HG03196 (cell line): ENCODE results near the gene SLC25A21.
"Not testable (repeated sequence)": the region's sequence is repeated elsewhere in the genome, so short reads cannot be mapped to it uniquely, and the experiment has no call there.

Experiments used
- ATAC-seq: cut with Tn5 transposase; IDR thresholded peaks from one replicate; pipeline ENCODE4 v1.9.1; 2021; ENCODE audit not compliant: unreplicated experiment

Gene SLC25A21

DNA sequence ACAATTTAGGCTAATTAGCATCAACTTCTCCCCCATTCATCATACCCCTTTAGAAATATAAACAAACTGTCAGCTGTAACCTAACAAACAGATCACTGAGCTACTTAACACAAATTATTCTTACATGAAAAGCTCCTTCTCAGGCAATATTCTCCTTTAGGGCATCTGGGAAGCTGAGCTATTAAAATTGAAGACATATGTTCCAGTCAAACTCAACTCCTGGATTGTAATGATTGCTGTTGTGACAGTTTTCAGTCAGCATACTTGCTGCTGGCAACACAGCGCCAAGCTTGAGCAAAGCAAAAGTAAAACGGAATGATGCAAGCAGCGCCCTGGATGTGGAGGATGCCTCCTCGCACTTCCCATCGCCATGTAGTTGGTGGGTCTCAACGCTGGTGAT is 82.4 kb downstream of the SLC25A21 start:
- no peak for ATAC-seq

DNA sequence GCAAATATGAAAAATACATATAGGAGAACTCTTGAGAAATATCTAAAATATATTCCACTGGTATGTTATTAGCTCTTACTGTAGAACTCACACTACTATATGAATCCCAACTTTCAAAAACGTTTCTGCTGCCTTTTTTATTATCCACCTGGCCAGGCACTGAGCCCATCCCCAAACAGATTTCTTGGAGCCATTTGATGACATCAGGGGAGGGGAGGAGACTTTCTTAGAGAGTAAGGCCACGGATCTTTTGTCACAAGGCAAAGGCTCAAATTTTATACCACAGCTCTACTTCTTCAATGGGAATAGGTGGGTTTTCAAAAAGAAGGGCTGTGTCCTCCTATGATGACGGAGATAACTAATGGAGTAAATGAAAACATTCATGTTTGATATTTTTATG is 83.0 kb downstream of the SLC25A21 start:
- no peak for ATAC-seq

DNA sequence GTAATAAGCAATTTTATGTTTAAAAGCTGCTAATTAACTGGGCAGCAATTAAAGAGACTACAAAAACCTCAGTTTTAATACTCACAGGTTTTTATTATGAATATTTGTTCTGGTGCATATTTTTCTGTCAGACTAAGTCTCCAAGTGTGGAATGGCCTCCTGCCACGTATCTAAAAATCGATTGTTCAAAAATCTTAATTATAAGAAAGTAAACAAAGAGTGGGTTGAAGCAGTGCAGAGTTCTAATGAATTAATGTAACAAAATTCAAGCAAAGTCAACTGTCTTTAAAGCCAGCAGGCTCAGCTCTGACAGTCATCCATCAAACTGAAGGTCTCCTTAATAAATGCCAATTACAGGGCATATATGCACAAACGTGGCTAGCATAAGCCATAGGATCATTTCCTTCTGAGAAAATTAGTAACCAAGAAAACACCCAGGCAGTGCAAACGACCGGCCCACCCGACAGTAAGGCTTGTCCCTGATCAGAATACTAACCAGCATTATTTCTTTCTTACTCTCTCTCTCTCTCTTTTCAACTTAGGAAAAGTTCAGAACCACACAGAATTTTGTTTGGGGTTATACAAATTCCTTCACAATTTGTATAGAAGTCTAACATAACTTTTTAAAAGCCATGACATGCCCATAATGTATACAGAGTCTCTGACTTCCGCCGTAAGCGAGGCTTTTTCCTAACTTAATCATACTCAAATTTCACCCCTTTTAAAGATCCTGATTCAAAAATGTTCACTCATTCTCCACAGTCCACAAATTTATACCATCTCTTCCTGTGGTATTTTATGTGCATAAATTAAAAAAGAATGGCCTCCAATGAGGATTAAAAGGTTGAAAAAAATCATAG is 83.8 kb downstream of the SLC25A21 start:
- no peak for ATAC-seq

DNA sequence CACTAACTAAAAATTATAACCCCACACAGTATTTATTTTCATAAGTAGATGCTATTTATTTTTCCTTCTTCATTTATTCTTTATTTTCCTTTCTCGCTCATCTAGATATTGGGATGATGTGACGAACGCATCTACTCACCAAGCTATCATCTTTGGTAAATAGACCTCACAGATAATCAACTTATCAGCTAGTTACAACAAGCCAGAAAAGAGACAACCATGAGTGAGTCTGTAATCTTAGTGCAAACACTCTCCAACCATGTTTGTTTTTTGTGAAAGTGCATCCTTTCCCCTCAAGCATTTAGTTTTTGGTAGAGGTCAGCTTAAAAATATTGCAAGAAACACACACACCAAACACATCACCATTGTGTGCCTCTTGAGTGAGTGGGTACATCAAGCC is 84.9 kb downstream of the SLC25A21 start:
- ATAC-seq = no peak

DNA sequence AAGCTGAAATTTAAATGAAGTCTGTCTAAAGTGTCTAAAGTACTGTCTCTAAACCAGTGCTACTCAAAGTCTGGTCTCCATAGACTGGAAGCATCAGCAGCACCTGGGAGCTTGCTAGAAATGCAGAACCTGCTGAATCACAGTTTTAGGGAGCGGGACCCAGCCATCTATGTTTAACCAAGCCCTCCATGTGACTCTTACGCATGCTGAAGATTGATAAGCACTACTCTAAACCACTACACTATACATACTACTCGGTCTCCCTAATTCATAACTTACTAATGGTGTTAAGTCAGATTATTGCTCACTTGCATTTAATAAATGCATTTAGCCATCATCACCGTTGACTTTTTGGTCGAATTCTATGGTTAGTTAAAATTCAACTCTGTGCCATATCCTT is 88.8 kb downstream of the SLC25A21 start:
- ATAC-seq = no peak

DNA sequence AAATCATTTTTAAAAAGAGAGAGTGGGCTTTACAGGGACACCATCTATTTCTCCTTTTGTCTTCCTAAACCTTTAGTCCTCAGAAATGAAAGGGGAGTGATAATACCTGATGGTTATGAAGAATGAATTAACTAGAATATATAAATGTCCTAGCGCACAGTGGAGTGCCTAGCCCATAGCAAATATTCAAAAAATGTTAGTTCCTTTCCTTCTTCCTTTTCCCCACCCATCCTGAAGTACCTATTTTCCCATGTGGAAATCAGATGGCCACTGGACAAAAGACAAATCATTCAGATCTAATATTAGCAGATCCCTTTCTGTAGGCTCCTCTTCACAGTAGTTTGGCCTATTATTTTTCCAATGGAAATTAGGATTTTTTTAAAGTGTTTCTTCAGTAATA is 90.0 kb downstream of the SLC25A21 start:
- ATAC-seq = no peak

DNA sequence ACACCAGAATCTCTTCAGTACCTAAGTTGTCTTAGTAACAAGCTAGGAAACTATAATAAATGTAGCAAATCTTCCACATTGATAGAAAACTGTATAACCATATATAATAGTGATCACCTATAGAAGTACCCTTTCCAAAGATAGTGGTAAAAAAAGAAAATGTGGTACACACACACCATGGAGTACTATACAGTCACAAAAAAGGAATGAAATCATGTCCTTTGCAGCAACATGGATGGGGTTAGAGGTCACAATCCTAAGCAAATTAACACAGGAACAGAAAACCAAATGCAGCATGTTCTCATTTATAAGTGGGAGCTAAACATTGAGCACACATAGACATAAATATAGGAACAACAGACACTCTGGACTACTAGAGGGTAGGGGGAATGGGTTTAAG is 90.5 kb downstream of the SLC25A21 start:
- no peak for ATAC-seq

DNA sequence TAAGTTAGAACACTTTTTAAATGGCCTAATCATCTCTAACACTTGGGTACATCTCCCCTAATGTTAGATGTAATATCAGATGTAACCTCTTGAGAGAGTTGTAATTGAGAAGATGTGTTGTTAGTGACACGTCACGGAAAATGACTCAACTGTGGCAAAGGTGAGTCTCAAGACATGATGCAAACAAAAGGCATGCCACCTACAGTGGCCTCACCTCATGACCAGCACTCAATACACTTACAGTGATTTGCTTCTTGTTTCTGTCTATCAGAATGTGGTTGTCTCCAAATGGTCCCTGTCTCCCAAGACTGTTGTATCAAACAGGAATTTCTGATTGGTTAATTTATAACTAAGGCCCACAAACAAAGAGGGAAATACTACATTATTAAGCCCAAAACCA is 91.2 kb downstream of the SLC25A21 start:
- ATAC-seq = no peak

DNA sequence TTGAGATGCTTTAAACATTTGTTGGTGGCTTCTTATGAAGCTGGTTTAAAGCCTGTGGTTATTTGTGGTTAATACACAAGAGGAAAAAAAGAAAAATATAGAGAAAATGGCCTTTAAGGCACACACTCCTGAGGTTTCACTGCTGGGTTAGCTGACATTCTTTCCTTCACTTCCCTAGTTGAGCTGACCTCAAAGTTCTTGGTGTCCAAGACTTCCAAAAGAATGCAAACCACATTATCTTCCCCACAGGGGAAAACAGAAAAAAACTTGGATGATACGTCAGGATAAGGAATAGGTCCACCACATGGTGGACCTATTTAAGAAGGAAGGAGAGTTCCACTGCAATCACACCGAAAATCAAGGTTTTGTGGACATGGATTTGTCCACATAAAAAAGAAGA is 94.3 kb downstream of the SLC25A21 start:
- ATAC-seq = no peak

DNA sequence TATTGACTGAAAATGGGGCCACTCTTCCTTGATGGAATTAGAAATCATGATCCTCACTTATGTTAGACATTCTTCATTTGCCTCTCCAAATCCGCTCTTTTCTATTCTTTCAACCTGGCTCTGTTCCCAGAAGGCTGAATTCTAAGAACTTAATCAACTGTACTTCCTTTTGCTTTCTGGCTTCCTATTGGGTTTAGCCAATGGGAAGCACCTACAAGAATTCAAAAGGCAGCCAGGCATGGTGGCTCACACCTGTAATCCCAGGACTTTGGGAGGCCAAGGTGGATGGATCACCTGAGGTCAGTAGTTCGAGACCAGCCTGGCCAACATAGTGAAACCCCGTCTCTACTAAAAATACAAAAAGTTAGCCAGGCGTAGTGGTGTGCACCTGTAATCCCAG is 98.1 kb downstream of the SLC25A21 start:
- not testable (repeated sequence) for ATAC-seq

DNA sequence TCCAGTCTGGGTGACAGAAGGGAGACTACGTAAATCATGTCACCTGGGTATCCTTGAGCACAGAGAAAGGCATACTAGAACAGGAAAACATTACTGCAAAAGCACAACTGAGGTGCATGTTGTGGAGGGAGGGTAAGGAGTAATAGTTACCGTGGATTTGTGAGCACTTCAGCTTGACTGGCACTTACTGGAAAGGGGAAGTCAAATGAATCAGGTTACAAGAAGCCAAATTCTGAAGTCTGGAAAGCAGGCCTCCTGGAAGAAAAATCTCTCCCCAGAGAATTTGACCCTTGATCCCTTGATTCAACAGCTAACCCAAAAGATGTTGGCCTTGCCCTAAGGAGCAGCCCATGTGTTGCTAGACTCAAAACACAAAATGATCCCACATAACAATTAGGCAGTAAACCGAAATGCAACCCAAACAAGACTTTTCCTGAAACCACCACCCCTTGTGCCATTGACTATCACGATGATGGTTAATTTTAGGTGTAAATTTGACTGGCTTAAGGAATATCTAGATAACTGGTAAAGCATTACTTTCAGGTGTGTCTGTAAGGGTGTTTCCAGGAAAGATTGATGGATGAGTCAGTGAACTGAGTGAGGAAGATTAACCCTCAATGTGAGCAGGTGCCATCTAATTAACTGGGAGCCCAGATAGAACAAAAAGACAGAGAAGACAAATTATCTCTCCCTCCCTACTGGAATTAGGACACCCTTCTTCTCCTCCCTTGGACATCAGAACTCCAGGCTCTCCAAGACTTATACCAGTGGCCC is 108.8 kb downstream of the SLC25A21 start:
- no peak for ATAC-seq

DNA sequence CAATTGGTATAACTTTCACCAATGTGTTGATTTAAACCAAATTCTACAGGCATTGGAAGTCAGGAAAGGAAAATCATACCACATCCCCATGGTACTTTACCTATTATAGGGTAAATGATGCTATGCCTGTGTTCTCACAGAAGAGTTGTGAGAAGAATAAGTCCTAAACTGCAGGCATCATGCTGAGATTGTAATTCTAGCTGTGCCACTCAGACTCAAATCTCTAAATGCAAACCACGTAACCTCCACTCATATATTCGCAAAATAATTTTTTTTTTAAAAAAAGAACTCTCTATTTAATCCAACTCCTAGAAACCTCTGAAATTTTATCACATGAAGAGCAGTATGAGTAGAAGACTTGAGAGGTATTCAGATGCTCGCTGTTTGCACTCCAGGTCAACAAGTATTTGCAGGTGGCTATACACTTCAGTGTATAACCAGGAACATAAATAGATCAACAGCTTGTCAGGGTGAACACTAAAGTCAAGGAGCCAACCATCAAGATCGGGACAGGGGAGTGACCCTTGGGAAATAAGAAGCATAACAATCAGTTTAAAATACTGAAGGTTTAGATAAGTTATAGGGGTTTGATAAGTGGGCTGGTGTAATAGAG is 110.1 kb downstream of the SLC25A21 start:
- no peak for ATAC-seq

DNA sequence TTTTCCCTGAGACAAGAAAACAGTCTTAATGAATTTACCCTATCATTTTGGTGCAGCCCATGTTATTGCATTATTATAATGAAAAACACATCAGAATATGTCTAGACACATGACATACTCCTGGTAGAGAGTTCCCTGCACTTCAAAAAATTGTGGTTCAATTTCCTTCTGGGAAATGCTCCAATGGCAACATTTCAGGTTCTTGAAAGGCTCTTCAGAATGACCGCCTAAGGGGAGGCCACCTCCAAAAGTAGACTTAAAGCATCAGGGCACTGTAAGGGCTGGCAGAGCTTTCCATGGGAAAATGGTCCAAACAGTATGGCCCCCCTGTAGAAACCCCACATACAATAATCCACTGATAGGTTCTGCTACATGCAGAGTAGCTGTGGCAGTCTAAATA is 110.7 kb downstream of the SLC25A21 start:
- no peak for ATAC-seq

DNA sequence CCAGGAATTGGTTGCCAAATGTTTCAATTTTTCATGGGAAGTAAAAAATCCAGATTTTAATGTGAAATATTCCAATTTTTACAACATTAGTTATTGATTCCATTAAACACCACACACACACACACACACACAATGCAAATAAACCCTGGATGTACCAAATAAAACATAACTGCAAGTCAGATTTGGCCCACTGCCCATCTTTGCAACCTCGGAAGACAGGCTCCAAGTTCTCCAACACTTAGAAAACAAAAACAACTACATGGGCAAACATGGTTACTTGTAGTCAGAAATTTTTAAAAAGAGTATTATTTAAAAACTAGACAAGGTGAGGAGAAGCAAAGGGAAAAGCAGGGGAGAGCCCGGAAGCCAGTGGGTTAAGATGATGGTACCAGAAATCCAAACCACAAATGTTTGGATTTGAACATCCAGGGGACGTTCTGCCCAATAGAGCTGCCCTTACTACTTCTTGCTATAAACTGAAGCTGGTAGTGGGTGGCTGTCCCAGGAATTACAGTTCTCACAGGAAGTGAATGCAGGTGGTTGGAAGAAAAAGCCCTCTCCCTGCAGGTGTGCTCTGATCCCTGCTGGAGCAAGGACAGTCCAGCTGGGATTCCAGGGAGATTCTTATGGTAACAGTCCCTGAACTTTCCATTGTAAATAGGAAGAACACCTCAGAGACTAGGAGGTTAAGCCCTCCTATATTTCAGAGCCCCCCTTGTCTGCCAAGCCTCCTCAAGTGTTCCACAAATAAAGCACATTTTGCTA is 111.7 kb downstream of the SLC25A21 start:
- ATAC-seq = no peak

DNA sequence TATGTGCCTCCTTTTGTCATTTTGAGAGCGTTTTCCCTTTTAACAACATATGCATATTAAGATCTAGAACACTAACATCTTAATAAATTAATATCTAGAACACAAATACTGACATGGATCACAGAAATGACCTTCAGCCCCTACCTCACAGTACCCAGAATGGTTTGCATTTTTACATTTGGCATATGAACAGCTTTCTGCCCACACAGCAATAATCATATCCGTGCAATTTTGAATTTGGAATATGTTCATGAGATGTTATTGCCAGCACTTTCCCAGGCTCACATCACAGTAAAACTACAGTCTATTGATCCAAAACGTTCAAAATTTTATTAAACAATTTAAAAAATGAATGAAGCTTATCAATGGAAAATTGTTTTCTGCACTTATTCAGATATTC is 114.6 kb downstream of the SLC25A21 start:
- ATAC-seq = no peak

DNA sequence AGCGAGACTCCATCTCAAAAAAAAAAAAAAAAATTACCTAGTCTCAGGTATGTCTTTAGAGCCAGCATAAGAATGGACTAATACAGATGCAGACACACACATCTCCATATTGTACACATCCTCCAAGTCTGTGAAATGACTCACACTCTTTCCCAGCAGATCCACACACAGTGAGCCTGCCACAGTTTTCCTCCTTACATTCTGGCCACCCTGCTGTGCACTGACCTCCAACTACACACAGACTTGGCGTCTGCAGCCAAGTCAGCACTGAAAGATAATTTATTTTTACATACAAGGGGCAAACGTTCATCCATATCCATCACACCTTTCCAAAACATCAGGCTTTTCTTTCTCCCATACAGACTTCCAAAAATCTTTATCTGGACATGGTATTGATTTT is 115.9 kb downstream of the SLC25A21 start:
- ATAC-seq = no peak

DNA sequence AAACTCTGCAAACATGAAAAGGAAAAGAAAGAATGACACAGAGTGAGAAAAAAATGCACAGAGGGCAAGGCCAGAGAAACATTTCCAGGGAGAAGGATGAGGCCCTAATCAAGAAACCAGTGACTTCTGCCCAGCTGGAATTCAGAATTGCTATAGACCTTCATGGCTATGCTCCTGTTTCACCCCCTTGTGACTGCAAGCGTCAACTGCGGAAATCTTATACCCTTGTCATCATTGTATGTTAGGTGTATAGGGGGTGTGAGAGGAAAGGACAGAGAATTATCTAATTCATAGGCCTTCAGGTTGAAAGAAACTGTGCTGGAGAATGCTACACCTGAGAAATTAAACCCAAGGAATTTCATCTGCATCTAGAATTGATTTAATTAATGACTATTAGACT is 117.5 kb downstream of the SLC25A21 start:
- ATAC-seq = no peak

DNA sequence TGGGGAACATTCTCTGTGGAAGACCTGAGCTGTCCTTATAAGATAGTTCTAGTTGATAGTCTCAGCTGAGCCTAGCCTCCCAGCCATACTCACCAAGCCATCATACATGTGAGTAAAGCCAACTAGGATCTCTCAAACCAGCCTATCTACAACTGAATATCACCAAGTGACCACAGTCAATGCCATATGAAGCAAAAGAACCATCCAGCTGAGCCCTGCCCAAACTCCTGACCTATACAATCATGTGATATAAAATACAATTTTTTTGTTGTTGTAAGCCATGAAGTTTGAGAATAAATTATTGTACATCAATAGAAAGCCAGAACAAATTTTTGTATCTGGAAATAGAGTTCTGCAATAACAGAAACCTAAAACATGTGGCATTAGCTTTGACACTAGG is 118.3 kb downstream of the SLC25A21 start:
- ATAC-seq = no peak

DNA sequence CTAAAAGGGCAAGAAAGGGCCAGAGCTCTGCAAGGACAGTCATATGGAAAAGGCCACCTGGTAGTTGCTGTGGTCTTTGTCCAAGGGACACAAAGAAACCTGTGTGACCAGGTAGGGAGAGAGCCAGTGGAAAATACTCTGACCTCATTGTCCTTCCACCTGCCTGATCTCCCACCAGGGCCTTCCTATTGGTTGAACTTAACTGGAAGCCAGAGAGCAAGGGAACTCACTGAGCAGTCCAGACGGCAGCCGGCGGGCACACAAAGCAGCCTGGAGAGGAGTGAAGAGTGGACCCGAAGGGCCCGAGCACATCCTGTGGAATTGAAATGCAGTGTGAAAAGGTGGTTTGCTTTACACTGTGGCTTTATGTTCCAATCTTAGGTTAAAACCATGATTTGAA is 120.7 kb downstream of the SLC25A21 start:
- no peak for ATAC-seq

DNA sequence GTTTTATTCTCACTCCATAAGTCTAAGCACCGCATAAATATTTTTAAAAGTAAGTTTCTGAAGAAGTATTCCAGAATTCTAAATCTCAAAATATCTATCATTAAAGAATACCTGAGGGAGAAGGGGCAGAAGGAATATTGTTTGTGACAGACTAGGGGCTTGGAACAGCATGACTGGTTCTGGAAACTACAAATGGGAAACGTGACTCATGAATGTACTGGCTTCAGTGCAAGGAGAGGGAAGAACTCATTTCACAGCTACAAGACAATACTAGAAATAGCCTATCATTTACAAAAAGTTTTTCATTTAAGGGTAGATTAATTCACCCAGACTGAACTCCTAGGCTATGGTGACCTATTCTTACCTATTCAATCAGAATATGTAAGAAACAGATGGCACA is 121.3 kb downstream of the SLC25A21 start:
- no peak for ATAC-seq

DNA sequence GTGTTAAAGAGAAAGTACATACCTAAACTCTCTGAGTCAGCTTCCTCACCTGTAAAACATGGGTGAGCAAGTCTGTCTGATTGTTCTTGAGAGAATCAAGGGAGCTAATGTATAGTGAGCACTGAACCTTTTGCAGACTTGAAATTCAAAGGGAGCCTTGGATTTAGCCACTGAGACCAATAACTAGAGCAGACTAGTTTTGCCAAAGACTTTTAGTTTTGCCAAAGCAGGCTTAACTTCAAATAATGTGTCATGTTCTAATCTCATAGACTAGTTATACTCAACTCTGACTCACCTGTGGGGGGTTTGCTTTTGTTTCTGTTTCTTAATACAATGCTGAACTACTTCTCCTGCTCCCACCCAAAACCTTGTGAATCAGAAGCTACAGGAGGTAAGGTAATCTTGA is 123.7 kb downstream of the SLC25A21 start:
- no peak for ATAC-seq
